Renal pelvis (tissue), 4 donors: ENCODE measurements around the gene ADAMTS18. TPM values are rescaled to one million over a fixed set of nuclear protein-coding genes. Genes with fewer than 3 reads are reported as not detected.

Experiments
- DNase-seq: peaks from one replicate; pipeline ENCODE4 v3.0.0-alpha.2; 2013
- polyA plus RNA-seq, 3 donors: library from polyadenylated mRNA; unstranded; fragments of 120-200 nt; gene quantifications; one replicate each; pipeline ENCODE4 v1.2.1, GENCODE V29; 2013; ENCODE audit not compliant: insufficient read length in 3 of 3

ADAMTS18 gene
- polyA plus RNA-seq, 3 donors, result 3.9 to 9.7 (median 6.6) TPM

DNA sequence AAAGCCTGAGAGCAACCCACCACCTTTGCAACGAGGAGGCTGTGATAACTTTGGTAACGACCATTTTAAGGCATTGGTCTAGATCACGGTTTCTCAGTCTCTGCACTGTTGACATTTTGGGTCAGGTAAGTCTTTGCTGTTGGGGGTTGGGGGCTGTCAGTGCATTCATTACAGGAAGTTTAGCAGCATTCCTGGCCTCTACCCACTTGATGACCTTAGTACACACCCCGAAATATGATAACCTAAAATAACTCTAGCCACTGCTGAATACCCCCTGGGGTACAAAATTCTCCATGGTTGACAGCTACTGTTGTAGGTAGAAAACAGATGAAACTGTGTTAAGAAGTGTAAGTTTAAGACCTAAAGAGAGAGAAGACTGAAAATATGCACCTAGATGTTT lies 36.3 kb downstream of the ADAMTS18 start:
- no peak for DNase-seq

DNA sequence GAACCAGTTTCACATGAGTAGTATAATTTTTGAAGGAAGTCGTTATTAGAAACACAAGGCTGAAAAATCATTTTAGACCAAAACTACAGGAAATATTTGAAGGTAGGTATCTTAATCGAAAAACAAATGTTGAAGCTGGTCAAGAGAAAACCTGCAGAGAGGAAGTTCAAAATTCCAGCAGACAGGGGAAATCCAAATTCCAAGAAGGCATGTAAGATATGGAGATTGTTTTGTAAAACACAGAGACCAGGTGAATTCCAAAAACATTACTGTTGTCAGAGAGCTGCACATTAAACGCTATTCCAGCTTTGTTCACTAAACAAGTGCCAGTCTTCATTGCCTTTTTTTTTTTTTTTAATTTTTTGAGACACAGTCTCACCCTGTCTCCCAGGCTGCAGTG lies 38.4 kb downstream of the ADAMTS18 start:
- no peak for DNase-seq

DNA sequence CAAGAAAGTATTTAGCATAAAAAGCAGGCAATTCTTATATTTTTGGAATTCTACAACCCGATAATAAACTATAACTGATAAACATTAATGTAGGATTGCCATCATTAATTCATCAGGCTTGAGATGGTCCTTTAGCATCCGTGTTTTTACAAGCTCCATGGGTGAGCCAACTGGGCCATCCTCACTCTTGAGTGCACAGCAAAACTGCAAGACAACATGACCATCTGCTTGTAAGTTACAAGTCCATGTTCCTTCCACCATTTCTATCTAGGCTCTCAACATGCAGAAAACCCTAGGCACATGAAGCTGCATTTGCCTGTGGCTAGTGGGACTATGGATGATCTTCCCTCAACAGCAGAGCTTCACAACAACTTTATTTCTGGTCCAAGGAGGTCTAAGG lies 40.1 kb downstream of the ADAMTS18 start:
- DNase-seq, result no peak

DNA sequence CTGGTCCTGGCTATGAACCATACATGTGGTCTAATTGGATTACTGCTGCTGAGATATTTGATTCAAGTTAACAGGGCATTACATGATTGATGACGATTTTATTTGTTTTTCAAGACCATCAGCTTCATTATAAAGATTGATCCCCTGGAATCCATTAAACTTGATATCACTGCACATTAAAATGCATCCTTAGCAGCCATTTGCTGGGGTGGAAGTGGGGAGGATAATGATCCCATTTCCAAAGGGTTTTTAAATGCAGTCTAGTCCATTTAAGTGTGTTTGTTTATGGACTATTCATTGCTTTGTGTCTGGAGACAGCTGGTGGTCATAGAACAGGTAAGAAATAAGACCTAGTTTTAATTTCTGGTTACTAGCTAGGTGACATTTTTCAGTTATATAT lies 40.9 kb downstream of the ADAMTS18 start:
- no peak for DNase-seq

DNA sequence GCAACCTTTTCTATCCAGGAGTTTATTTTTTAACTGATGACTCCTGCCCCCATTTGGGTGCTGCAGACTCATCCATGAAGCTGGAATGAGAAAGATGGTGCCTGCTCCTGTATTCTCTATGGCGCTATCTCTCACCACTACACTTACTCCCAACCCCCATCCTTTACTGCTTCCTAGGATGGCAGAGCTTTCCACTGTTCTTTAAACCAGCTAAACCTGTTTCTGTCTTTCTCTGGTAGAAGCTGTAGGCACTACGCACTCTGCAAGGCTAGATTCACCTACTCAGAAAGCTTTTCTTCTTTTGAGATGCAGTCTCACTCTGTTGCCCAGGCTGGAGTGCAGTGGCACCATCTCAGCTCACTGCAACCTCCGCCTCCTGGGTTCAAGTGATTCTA lies 47.0 kb downstream of the ADAMTS18 start:
- DNase-seq, result peak; percentile 17

DNA sequence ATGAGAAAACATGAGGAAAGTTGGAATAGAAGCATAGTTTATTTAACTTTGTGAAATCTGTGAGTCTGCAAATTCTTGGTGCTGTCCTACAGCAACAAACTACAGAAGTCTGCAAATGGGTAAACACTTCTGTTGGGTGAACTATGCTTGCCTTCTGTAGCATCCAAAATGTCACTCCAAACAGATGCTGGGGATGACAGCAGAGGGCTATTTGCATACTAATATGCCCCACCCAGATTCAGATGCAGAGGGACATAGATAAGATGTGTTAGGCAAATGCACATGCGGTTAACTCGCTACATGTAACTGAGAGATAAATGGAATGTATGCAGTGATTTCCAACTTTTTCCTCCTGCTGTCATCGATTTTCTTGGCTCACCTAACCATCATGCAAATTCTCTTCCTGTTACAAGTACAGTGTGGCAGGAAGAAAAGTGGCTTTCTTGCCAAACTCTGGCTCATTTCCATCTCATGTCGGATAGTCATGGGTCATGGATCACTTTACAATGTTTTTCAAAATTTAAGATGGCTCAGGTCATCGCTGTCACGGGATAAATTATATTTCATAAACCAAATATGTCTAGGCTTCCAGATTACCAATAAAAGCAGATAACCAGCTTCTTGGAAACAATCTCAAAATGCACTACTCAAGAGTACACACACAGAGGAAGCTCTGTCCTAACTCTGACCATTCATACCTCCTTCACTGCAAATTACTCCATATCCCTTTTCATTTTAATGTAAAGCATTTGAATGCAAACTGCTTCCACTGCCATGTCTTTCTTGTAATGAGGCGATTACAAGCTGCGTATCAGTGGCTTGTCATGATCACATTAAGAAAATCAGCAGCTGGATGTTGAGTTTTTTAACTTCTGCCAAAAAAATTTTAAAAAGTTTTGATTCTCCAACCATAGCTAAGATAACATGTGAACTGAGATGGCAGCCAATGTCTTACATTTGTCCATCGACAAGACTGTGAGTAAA lies 47.7 kb downstream of the ADAMTS18 start:
- DNase-seq, result no peak

DNA sequence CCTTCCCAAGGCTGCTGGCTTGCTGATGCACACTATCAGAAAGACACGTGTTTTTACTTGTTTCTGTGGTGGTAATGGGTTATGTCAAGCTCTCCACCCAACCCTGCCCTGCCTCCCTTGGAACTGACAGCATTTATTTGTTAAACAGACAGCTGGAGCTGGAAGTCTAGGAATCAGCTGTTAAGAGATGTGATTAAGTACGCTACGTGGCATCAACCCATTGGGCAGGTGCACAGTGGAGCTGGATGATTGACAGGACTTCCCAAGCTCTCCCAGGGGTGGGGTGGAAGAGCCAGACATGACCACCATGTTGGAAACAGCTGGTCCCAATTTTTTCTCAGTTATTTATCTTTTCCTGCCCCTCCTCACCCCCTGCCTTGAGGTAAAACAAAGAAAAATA lies 49.4 kb downstream of the ADAMTS18 start:
- DNase-seq, result no peak

DNA sequence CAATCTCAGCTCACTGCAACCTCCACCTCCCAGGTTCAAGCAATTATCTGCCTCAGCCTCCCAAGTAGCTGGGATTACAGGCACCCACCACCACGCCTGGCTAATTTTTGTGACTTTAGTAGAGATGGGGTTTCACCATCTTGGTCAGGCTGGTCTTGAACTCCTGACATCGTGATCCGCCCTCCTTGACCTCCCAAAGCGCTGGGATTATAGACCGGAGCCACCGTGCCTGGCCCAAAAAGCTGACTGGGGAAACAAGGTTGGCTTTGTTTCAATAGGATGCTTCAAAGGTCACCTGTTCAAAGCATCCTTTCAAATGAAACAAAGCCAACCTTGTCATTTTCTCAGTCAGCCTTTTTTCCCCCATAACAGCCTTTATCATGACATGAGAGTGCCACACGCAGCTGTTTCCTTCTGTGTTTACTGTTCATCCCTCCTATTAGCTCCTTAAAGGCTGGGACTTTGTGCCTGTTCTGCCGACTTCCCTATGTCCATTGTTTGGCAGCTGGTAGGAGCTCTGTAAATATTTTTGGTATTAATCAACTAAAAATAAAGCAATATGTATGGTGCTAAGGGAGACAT lies 51.1 kb downstream of the ADAMTS18 start:
- DNase-seq, result no peak

DNA sequence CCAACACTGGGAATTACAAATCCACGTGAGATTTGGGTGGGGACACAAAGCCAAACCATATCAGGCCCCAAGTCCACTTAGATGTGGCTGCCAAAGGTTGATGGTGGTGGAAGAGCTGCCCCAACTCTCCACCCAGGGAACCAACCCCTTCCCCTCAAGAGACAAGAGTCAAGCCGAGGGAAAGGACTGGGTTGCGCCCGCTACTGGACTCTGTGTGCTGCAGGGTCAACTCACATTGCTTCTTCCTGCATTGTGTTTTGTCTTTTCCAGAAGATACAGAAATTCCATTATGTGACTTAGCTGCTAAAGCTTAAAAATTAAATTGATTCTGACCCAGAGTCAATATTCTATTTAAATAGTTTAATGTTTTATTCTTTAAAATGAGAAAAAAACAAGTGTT lies 58.5 kb downstream of the ADAMTS18 start:
- no peak for DNase-seq

DNA sequence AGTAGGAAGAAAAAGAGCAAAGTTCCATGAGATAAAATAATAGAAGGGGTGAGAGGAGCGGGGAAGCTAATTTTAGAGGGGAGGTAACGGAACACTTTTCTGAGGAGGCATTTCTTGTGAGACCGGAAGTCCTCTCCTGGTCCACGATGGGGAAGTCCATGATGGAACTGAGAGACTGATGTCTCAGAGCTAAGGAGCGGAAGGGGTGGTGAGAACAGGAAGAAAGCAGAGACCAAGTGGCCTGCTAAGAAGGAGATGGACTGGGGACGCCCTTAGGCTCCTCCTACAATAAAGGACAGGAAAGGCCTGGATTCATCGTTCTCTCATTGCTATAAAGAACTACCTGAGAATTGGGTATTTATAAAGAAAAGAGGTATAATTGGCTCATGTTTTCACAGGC lies 59.4 kb downstream of the ADAMTS18 start:
- DNase-seq, result no peak

DNA sequence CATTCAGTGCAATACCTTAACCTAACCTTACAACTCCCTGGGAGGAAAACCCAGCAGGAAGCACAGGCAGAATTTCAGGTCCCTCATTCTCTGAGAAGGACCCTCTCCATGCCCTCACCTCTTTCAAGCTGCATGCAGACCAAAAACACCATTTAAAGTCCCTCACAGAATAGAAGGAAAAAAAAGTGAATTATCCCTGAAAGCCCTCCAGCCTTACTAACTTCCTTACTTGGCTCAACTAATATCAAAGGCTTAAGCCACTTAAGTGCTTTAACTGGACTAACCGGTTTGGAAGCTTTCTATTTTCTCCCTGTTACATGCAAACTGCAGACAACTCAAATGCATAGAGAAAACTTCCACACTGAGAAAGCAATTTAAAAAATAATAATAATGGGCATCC lies 60.5 kb downstream of the ADAMTS18 start:
- DNase-seq, result peak; percentile 54

DNA sequence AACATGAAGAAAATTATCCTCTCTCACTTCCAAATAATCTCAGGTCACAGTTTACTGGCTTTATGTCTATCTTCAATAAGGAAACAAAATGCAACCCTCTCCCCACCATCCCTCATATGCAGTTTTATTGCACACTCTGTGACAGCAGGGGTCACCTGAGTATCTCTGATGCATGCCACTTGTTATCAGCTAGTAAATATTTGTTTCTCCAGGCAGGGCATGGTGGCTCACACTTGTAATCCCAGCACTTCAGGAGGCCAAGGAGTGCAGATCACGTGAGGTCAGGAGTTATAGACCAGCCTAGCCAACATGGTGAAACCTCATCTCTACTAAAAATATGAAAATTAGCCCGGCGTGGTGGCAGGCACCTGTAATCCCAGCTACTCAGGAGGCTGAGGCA lies 61.1 kb downstream of the ADAMTS18 start:
- DNase-seq, result no peak

DNA sequence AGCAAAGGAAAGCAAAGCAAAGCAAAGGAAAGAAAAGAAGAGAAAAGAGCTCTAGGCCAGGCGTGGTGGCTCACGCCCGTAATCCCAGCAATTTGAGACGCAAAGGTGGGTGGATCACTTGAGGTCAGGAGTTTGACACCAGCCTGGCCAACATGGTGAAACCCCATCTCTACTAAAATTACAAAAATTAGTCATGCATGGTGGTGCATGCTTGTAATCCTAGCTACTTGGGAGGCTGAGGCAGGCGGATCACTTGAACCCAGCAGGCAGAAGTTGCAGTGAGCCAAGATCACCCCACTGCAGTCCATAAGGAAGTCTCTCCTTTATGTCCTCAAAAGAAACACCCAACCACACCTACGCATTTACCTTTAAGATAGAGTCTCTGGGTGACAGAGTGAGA lies 70.1 kb downstream of the ADAMTS18 start:
- DNase-seq, result no peak

DNA sequence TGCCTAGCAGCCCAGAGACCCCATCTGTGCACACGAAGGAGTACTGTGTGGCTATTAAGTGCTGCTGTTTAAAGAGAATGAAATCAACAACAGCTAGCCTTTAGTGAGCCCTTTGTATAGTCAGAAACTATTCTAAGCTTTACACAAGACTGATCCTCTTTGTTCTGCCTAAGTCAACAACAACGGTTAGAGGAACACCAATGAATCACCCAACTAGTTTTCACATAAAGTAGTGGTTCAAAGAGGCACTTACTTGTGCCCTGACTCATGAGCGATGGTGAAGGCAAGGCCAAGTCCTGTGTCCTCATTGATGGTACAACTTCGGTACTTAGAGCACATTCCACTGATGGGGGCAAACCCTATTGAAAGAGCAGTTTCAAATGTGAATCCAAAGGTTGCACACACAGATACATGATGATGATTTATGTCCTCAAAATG lies 75.8 kb downstream of the ADAMTS18 start:
- no peak for DNase-seq

DNA sequence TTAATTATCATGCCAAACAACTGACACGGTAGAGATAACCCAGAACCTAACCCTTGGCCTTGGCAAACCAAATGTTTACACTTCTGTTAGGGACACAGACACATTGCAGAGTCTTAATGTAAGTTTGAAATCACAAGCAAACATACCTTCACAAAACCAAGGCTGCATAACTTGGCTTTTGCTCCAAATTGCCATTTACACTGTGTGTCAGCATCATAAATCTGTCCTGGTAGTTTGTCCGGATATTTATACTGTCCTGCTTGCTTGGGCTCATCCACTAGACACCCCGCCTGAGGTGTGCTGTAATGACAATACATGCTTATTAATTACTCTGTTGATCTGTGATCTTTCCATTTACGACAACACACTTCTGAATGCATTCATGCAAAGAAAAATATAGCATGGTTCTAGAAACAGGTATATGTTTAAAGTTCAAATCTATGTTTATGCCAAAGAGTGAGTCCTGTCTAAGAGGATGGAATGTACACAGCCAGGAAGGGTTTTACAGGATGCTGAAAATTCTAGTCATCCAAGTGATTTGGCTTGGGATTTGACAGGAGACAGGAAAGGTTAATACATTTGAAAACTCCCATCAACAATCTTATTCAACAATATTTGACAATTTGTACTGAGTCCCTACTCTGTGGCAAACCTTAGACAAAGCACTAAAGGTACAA lies 81.1 kb downstream of the ADAMTS18 start:
- no peak for DNase-seq

DNA sequence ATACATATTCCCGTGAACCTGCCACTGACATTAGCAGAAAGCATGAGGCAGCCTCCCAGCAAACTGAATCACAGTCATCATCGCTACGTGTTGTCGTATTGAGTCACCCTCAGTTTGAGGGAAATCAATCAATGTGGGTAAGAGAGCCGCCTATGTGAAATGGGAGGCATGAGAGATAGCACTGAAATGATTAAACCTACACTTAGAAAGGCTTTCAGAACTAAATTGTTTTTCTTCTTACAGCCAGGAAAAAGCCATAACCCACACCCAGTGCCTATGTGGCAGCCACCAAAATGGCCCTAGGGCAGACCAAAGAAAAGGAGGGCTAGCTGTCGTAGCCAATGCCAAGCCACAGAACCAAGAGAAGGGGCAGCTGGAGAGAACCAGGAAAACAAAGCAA lies 90.5 kb downstream of the ADAMTS18 start:
- no peak for DNase-seq

DNA sequence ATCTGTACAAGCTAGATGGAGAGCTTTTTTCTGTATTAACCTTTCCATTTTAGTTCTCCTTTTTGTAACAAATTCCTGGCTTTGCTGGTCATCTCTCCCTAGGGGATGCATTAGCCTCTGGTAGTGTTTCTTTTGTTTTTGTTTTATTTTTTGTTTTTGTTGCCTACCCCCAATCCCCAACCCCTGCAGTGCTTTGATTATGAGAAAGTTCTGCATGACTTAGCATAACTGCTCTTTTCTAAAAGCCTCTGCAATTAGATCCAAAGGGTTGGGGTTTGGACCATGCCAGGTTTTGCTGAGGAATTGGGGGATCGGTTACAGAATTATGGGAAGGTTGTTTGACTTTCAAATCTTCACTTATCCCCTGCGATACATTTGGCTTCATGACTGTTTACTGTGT lies 98.2 kb downstream of the ADAMTS18 start:
- DNase-seq, result no peak

DNA sequence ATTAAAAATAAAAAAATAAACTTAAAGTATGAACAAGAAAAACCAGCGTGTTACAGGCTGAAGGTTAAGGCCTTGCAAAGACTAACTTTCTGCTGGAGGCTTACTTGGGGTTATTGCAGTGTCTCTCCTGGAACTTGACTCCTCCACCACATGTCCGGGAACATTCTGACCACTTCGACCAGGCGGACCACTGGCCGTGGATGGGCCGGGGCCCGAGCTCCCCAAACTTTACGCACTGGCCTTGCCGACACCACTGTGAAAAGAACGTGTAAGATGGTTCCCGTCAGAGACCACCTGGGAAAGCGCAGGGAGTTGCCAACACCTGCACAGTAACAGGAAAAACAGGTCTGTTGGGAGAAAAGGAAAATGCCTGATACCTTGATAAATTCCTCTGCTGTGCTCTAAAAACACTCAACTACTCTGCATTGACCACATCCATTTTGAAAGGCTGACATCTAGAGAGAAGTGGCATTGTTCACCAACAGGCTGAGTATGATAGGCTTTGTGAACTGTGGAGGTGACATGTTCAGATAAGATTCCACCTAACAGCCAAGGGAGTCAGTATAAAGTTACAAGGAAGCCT lies 99.1 kb downstream of the ADAMTS18 start:
- no peak for DNase-seq

DNA sequence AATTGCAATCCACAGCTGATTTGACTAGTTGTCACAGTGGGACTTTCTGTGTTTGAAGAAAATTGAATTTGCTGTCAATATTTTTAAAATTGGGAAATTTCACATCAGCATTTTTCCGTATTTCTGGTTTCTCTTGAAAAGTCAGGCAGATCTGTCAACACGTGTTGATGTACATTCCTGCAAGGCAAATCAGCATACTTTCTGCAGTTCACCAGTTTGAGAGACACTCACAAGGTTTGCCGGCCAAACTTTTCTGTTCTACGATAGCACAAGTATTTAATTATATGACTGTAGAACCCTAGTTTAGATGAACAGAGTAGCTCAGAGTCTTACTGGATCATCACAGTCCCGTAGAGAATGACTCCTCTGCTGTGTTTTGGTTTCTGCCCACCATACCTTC lies 102.0 kb downstream of the ADAMTS18 start:
- no peak for DNase-seq

DNA sequence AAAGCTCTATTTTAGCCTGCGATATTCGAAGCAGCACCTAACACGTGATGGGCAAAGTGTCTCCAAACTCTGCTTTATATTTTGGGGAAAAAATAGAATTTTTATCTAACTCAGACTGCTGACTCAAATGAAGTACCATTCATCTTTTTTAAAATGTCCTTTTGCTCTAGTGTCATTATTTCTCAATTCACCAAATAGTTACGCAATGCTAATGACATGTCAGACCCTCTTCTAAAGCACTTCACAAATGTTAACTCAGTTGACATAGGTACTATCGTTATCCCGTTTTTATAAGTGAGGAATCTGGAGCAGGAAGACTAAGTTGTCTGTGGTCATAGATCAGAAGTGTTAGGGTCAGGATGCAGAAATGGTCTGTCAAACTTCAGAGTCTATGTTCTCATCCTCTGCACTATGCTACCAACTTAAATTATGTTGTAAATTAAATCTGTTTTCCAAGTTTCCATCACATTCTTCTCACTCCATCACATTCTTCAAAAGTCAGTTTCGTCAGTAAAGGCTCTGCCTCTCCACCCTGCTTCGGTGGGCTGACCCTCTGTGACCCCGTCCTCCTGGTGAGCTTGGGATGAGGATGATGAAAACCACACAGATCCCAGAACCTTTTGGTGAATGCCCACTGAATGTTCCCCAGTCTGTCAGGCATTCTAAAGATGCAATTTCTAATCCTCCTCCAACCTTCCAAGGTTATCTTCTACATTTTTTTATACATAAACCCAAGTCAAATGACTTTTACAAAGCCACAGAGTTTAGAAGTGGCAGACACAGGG lies 102.8 kb downstream of the ADAMTS18 start:
- DNase-seq, result no peak

DNA sequence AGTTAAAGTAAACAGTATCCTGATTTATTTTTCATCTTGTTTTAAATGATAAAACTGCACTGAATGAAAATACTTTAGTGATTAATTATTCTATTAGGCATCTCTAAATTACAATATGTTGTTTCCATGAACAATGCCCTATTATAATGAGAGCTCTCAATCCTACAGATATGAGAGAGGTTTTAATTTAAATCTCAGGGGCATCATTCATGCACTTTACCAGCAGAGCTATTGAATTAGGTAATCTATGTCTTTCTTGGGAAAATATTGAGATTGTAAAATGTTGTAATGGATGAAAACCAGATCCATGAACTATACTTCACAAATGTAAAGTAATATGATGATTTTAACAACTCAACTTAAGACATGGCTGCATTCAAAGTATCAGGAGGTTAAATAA lies 103.8 kb downstream of the ADAMTS18 start:
- no peak for DNase-seq
